Small intestine (tissue), 7 donors: Measurements from ENCODE around the gene ARL6IP5. TPM values are rescaled to one million over a fixed set of nuclear protein-coding genes. Genes with fewer than 3 reads are reported as not detected.
A peak's percentile ranks its signal among the peaks of the same experiment; 100 is the strongest.

Experiments used
- DNase-seq, 2 donors: peaks; one replicate each; pipeline versions ENCODE4 v3.0.0 to v3.0.0-alpha.2; 2013
- FAIRE-seq: peaks from 2 replicates; lab custom pipeline; 2012; peaks lifted over from hg19 to GRCh38; lab: Jason Lieb, UNC
- H3K27ac ChIP-seq, 3 donors: one replicate each; pipeline ENCODE4 v1.5.1; 2013; ENCODE audit warnings: low read length in 2 of 3, mild to moderate bottlenecking in 2 of 3, control low read depth in 1 of 3, inconsistent platforms in 1 of 3, low read depth in 1 of 3, moderate library complexity in 1 of 3
- H3K27me3 ChIP-seq, 3 donors: one replicate each; pipeline ENCODE4 v1.6.1; 2013; ENCODE audit warnings: low read length in 3 of 3, inconsistent platforms in 1 of 3; ENCODE audit not compliant: control insufficient read depth in 3 of 3, insufficient read depth in 3 of 3
- H3K36me3 ChIP-seq, 3 donors: one replicate each; pipeline ENCODE4 v1.6.1; 2013; ENCODE audit warnings: low read length in 3 of 3, inconsistent platforms in 1 of 3, low read depth in 1 of 3, mild to moderate bottlenecking in 1 of 3, moderate library complexity in 1 of 3; ENCODE audit not compliant: control insufficient read depth in 3 of 3, insufficient read depth in 2 of 3
- H3K4me1 ChIP-seq, 3 donors: one replicate each; pipeline ENCODE4 v1.6.1; 2013; ENCODE audit warnings: low read length in 2 of 3, inconsistent platforms in 1 of 3, low read depth in 1 of 3, mild to moderate bottlenecking in 1 of 3, moderate library complexity in 1 of 3; ENCODE audit not compliant: control insufficient read depth in 3 of 3, insufficient read depth in 2 of 3
- H3K4me3 ChIP-seq, 3 donors: one replicate each; pipeline ENCODE4 v1.5.1; 2013; ENCODE audit warnings: low read length in 3 of 3, control low read depth in 1 of 3, inconsistent platforms in 1 of 3, low read depth in 1 of 3, mild to moderate bottlenecking in 1 of 3, moderate library complexity in 1 of 3
- H3K9me3 ChIP-seq, 2 donors: one replicate each; pipeline ENCODE4 v1.6.1; 2013; ENCODE audit warnings: low read depth in 1 of 2, low read length in 1 of 2; ENCODE audit not compliant: control insufficient read depth in 2 of 2, insufficient read depth in 1 of 2
- WGBS, 3 donors: extraction: QIAGEN DNeasy Blood & Tissue Kit; methylation state at CpG; one replicate each; pipeline ENCODE4 v1.1.7; 2013; 5-methylcytosine and 5-hydroxymethylcytosine counted together
- polyA plus RNA-seq, 4 donors: library from polyadenylated mRNA; stranded (reverse) in 3 of 4; unstranded in 1 of 4; fragments of 200-250 nt in 3 of 4; fragments of 120-200 nt in 1 of 4; gene quantifications; one replicate each; pipeline versions ENCODE4 v1.2.1 to v1.2.3, GENCODE V29; 2013
- donor health status: healthy with polysubstance abuse.
- donor health status: control.
- donor health status: control.
- donor health status: Bipolar disorder and iron deficiency.
- donor health status: healthy.

ARL6IP5 gene
- polyA plus RNA-seq, 4 donors = 23.0 to 71.4 (median 56.9) TPM

DNA sequence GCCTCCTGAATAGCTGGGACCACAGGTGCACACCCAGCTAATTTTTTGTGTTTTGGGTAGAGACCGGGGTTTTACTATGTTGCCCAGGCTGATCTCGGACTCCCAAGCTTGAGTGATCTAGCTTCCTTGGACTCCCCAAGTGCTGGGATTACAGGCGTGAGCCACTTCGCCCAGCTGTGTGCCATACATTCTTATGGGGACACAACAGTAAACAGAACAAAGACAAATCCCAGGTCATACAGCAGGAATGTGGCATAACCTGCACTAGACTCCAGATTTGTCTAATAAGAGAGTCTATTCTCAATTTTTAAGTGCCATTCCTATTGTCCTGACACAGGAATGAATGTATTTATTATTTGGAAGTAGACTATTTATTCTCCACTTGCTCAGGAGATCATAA, 17.6 kb downstream of the ARL6IP5 start:
- WGBS, 3 donors = 95 to 99% (median 96%) methylated on average over 4 of the region's 4 CpGs
- no peak overlapping the region for H3K4me3 ChIP-seq
- H3K27ac ChIP-seq = no peak overlapping the region
- peaks cover 10 to 19% (median 15%) of the 10 kb centered on the region in 3 donors for H3K36me3 ChIP-seq
- no peaks in the 10 kb centered on the region for H3K27me3 ChIP-seq
- no peaks in the 10 kb centered on the region for H3K4me1 ChIP-seq
- no peak for FAIRE-seq
- no peak for DNase-seq
- no peaks in the 10 kb centered on the region for H3K9me3 ChIP-seq

GRCh38 chr3:69103123-69103522, 18.4 kb downstream of the ARL6IP5 start:
- DNase-seq (no peak), FAIRE-seq (no peak)
- WGBS, 3 donors = 66 to 85% (median 79%) methylated on average over 3 of the region's 3 CpGs
- Histone ChIP-seq H3K4me3 (no peak overlapping the region), H3K4me1 (no peaks in the 10 kb centered on the region), H3K27ac (no peak overlapping the region), H3K27me3 (no peaks in the 10 kb centered on the region), H3K36me3 (peaks cover 10 to 19% (median 15%) of the 10 kb centered on the region in 3 donors), H3K9me3 (no peaks in the 10 kb centered on the region)

DNA sequence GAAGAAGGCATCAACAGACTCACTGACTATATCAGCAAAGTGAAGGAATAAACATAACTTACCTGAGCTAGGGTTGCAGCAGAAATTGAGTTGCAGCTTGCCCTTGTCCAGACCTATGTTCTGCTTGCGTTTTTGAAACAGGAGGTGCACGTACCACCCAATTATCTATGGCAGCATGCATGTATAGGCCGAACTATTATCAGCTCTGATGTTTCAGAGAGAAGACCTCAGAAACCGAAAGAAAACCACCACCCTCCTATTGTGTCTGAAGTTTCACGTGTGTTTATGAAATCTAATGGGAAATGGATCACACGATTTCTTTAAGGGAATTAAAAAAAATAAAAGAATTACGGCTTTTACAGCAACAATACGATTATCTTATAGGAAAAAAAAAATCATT, 19.8 kb downstream of the ARL6IP5 start:
- Histone ChIP-seq H3K27me3 (no peaks in the 10 kb centered on the region), H3K27ac (no peak overlapping the region), H3K4me3 (no peak overlapping the region), H3K36me3 (peaks cover 10 to 19% (median 15%) of the 10 kb centered on the region in 3 donors), H3K4me1 (no peaks in the 10 kb centered on the region), H3K9me3 (no peaks in the 10 kb centered on the region)
- peak; percentile 59 for FAIRE-seq
- no peak for DNase-seq
- 76 to 82% (median 79%) methylated on average over 8 of the region's 8 CpGs for WGBS, 3 donors

DNA sequence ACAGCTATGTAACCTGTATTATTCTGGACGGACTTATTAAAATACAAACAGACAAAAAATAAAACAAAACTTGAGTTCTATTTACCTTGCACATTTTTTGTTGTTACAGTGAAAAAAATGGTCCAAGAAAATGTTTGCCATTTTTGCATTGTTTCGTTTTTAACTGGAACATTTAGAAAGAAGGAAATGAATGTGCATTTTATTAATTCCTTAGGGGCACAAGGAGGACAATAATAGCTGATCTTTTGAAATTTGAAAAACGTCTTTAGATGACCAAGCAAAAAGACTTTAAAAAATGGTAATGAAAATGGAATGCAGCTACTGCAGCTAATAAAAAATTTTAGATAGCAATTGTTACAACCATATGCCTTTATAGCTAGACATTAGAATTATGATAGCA, 20.6 kb downstream of the ARL6IP5 start:
- WGBS, 3 donors = 58 to 71% (median 66%) methylated on average over 3 of the region's 3 CpGs
- peaks cover 10 to 19% (median 11%) of the 10 kb centered on the region in 3 donors for H3K36me3 ChIP-seq
- DNase-seq (no peak), FAIRE-seq (peak; percentile 30)
- no peak overlapping the region for H3K27ac ChIP-seq
- H3K27me3 ChIP-seq = no peaks in the 10 kb centered on the region
- H3K4me3 ChIP-seq = no peak overlapping the region
- no peaks in the 10 kb centered on the region for H3K4me1 ChIP-seq
- no peaks in the 10 kb centered on the region for H3K9me3 ChIP-seq

DNA sequence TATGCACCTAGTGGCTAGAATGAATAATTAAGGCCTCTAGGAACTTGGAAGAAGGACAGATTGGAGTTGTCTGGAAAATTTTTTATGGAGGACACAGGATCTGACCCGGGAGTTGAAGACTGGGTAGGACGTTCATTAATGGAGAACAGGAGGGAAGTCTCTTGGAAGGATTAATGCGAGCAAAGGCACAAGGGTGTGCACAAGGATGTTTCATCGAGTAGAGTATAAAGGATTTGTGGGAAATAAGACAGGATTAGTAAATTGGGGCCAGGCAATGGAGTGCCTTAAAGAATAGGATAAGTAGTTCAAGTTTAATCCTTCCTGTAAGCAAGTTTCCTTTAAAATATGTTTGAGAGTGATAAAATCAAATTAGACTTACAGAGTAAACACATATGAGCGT, 23.1 kb downstream of the ARL6IP5 start:
- Histone ChIP-seq H3K27me3 (no peaks in the 10 kb centered on the region), H3K4me3 (no peak overlapping the region), H3K9me3 (no peaks in the 10 kb centered on the region), H3K36me3 (peaks cover 0 to 15% (median 5%) of the 10 kb centered on the region in 3 donors), H3K27ac (no peak overlapping the region), H3K4me1 (no peaks in the 10 kb centered on the region)
- no peak for DNase-seq
- FAIRE-seq = no peak
- WGBS, 3 donors = 82 to 84% (median 83%) methylated on average over 5 of the region's 5 CpGs

DNA sequence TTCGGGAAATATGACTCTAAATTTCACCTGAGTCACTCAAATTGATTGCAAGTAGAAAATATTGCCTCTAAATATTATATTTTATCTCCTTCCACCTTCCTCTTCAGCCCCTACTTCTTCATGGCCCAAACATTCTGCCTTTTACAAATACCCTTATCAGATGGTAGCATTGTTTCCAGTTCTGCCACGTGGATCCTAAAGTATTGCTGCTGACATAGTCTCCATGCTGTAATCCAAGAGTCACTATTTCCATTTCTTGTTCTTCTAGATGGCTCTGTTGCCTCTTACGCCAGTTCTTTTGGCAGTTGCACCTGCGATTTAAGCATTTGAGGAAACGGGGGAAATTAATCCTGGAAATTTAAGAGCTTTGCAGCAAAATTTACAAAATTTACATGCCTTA, 24.1 kb downstream of the ARL6IP5 start:
- no peaks in the 10 kb centered on the region for H3K27me3 ChIP-seq
- H3K4me3 ChIP-seq = no peak overlapping the region
- DNase-seq = no peak
- peaks cover 0 to 12% (median 5%) of the 10 kb centered on the region in 3 donors for H3K36me3 ChIP-seq
- FAIRE-seq = no peak
- H3K9me3 ChIP-seq = no peaks in the 10 kb centered on the region
- 78 to 85% (median 79%) methylated on average over 5 of the region's 5 CpGs for WGBS, 3 donors
- no peaks in the 10 kb centered on the region for H3K4me1 ChIP-seq
- no peak overlapping the region for H3K27ac ChIP-seq

DNA sequence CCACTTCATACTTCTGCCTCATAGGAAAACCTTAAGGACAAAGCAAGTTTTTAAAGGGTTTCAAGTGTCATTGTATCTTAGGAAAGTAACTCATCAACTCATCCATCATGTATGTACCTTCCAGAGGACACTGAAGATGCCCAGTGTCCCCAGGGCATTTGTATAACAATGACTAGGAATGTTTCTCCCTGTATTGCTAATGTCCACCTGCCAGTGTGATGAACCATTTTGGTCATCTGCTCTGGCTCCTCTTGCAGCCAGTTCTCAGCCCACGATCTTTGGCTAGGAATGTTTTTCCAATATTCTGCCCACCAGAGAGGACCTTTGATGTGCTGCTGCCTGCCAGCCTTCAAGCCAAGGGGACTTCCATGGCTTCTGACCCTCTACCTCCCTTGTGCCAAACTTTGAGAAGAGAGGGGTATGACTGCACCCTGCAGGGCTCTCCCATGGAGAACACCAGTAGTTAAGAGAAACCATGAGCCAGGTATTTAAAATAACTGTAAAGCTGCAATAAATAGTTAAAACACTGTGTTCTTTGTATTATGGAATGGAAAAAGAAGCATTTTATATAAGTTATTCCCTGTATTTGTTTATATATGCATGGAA, 26.3 kb downstream of the ARL6IP5 start:
- Histone ChIP-seq H3K4me1 (no peaks in the 10 kb centered on the region), H3K36me3 (peaks cover 0 to under 1% (median 0%) of the 10 kb centered on the region in 3 donors), H3K27me3 (no peaks in the 10 kb centered on the region), H3K27ac (no peak overlapping the region), H3K4me3 (no peak overlapping the region), H3K9me3 (no peaks in the 10 kb centered on the region)
- FAIRE-seq (no peak), DNase-seq (no peak)
- WGBS, 3 donors = 89 to 92% (median 90%) methylated on average over 1 of the region's 1 CpG

DNA sequence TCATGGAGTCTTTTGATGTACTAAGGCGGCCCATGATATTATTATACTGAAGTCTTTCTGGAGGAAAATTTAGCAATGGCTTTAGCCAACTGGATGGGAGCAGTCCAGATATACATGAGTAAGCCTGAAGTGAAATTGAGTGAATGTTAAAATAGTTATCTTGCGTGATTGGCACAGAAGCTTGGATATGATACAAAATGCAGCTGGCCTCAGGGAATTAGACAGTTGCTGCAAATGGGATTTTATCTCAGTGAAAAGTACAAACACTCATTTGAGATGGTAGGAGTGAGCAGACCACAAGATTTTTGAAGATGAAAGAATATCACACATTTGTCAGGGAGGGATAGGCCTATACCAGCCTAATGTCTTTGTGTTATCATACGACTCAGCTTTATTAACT, 28.8 kb downstream of the ARL6IP5 start:
- Histone ChIP-seq H3K36me3 (no peaks in the 10 kb centered on the region), H3K4me1 (no peaks in the 10 kb centered on the region), H3K27me3 (no peaks in the 10 kb centered on the region), H3K27ac (no peak overlapping the region), H3K9me3 (no peaks in the 10 kb centered on the region), H3K4me3 (no peak overlapping the region)
- DNase-seq (no peak), FAIRE-seq (no peak)
- WGBS, 3 donors = 65 to 78% (median 71%) methylated on average over 3 of the region's 3 CpGs

DNA sequence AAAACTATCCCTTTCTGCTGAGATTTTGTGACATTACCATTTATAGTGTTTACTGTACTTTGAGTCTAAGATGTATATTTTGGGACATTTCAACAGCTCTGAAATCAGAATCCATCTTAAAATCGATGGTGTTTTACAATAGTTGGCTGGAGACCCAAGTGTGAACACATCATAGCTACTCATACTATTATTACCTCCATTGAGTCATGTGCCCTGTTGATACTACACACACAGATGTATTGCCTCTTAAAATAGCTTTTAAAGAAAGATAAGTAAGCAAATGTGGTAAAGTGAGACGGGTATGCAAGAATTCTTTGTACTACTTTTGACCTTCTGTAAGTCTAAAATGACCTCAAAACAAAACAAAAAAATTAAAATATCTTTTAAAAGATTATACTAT, 31.0 kb downstream of the ARL6IP5 start:
- H3K4me1 ChIP-seq = no peaks in the 10 kb centered on the region
- no peak for DNase-seq
- WGBS, 3 donors = 10 to 48% (median 34%) methylated on average over 2 of the region's 2 CpGs
- H3K36me3 ChIP-seq = no peaks in the 10 kb centered on the region
- no peaks in the 10 kb centered on the region for H3K9me3 ChIP-seq
- H3K4me3 ChIP-seq = no peak overlapping the region
- no peak for FAIRE-seq
- H3K27me3 ChIP-seq = no peaks in the 10 kb centered on the region
- no peak overlapping the region for H3K27ac ChIP-seq
